Smooth muscle cell (in vitro differentiated cells): ENCODE results near the gene RAP2A. TPM values are rescaled to one million over a fixed set of nuclear protein-coding genes. Genes with fewer than 3 reads are reported as not detected.

Experiments
- DNase-seq: peaks from one replicate; lab custom pipeline; 2025; ENCODE audit not compliant: unreplicated experiment; lab: John Stamatoyannopoulos, UW
- H2AFZ ChIP-seq: fragments of 200-600 bp; sonication (generic); 2 replicates; pipeline ENCODE4 v1.6.0; 2016; ENCODE audit warnings: antibody characterized with exemption, low read depth, mild to moderate bottlenecking
- H3F3A ChIP-seq: fragments of 200-600 bp; sonication (generic); 2 replicates; pipeline ENCODE4 v1.6.0; 2017; ENCODE audit warnings: antibody characterized with exemption, low read depth
- H3K27ac ChIP-seq: fragments of 200-600 bp; sonication (generic); 2 replicates; pipeline ENCODE4 v1.5.1; 2016; ENCODE audit warnings: low read depth, mild to moderate bottlenecking
- H3K27me3 ChIP-seq: fragments of 200-600 bp; sonication (generic); 2 replicates; pipeline ENCODE4 v1.6.1; 2016; ENCODE audit warnings: low read depth, mild to moderate bottlenecking
- H3K36me3 ChIP-seq: fragments of 200-600 bp; sonication (generic); 2 replicates; pipeline ENCODE4 v1.5.1; 2016; ENCODE audit warnings: low read depth
- H3K4me1 ChIP-seq: fragments of 200-600 bp; sonication (generic); 2 replicates; pipeline ENCODE4 v1.5.1; 2016; ENCODE audit warnings: low read depth
- H3K4me2 ChIP-seq: fragments of 200-600 bp; sonication (generic); 2 replicates; pipeline ENCODE4 v1.6.0; 2016; ENCODE audit warnings: mild to moderate bottlenecking
- H3K4me3 ChIP-seq: fragments of 200-600 bp; sonication (generic); 2 replicates; pipeline ENCODE4 v1.5.1; 2016; ENCODE audit warnings: mild to moderate bottlenecking
- H3K79me2 ChIP-seq: fragments of 200-600 bp; sonication (generic); 2 replicates; pipeline ENCODE4 v1.6.0; 2016; ENCODE audit warnings: low read depth, mild to moderate bottlenecking
- H3K9ac ChIP-seq: fragments of 200-600 bp; sonication (generic); 2 replicates; pipeline ENCODE4 v1.6.0; 2016; ENCODE audit warnings: low read depth
- H3K9me3 ChIP-seq: fragments of 200-600 bp; sonication (generic); replicated peaks from 2 replicates; pipeline ENCODE4 v1.5.1; 2016; ENCODE audit warnings: low read depth
- H4K20me1 ChIP-seq: fragments of 200-600 bp; sonication (generic); 2 replicates; pipeline ENCODE4 v1.6.0; 2016; ENCODE audit warnings: low read depth
- CTCF ChIP-seq: fragments of 200-600 bp; sonication (generic); IDR thresholded peaks from 2 replicates; pipeline ENCODE4 v1.5.1; 2017; ENCODE audit warnings: borderline replicate concordance, mild to moderate bottlenecking, antibody characterized with exemption; ENCODE audit not compliant: insufficient read depth, poor library complexity, severe bottlenecking
- WGBS: methylation state at CpG from one replicate; pipeline ENCODE4 v1.1.7; 2016; ENCODE audit warnings: low lambda C conversion rate; 5-methylcytosine and 5-hydroxymethylcytosine counted together
- polyA plus RNA-seq: library from polyadenylated mRNA; unstranded; fragments of >200 nt; fragmentation: Nextera tagmentation; extraction: Ambion mirVana; gene quantifications from 2 replicates; pipeline ENCODE4 v1.2.1, GENCODE V29; 2016
- total RNA-seq: library from RNA; depleted of rRNA; stranded (reverse); fragments of >200 nt; gene quantifications from 2 replicates; pipeline ENCODE4 v1.2.3, GENCODE V29; 2014

Gene RAP2A
- total and polyA plus RNA-seq, 2 experiments from 2014 or later, result 8.5 to 24.1 TPM

GRCh38 chr13:97395447-97396136, 38.4 kb upstream of the RAP2A start:
- Histone ChIP-seq H3K27me3 (no peaks in the 10 kb centered on the region), H4K20me1 (no peaks in the 10 kb centered on the region), H3K79me2 (no peaks in the 10 kb centered on the region), H3F3A (peaks cover 9% of the 10 kb centered on the region), H3K4me3 (no peak overlapping the region), H3K27ac (no peak overlapping the region), H3K36me3 (peaks cover 4% of the 10 kb centered on the region), H3K4me1 (no peaks in the 10 kb centered on the region), H3K9ac (no peak overlapping the region), H2AFZ (no peak overlapping the region), H3K9me3 (no peaks in the 10 kb centered on the region), H3K4me2 (no peak overlapping the region)
- 76% methylated on average over 4 of the region's 4 CpGs for WGBS
- TF ChIP-seq CTCF, result no peak
- no peak for DNase-seq

- H3K79me2 ChIP-seq, result no peaks in the 10 kb centered on the region
- no peak for DNase-seq
- H3K4me3 ChIP-seq, result no peak overlapping the region
- H3K27me3 ChIP-seq, result no peaks in the 10 kb centered on the region
- no peaks in the 10 kb centered on the region for H3K9me3 ChIP-seq
- no peaks in the 10 kb centered on the region for H3K4me1 ChIP-seq
- no peak overlapping the region for H3K9ac ChIP-seq
- no peak for TF ChIP-seq CTCF
- H3K36me3 ChIP-seq, result no peaks in the 10 kb centered on the region
- H4K20me1 ChIP-seq, result no peaks in the 10 kb centered on the region
- WGBS, result 74% methylated on average over 10 of the region's 10 CpGs
- H3F3A ChIP-seq, result peaks cover 9% of the 10 kb centered on the region
- H2AFZ ChIP-seq, result no peak overlapping the region
- H3K4me2 ChIP-seq, result no peak overlapping the region
- no peak overlapping the region for H3K27ac ChIP-seq
Measured at GRCh38 chr13:97397267-97397666, 36.7 kb upstream of the RAP2A start.

GRCh38 chr13:97401421-97401820, 32.5 kb upstream of the RAP2A start:
- no peak for DNase-seq
- H4K20me1 ChIP-seq, result no peaks in the 10 kb centered on the region
- no peak overlapping the region for H3K27ac ChIP-seq
- H3K4me3 ChIP-seq, result no peak overlapping the region
- H3K36me3 ChIP-seq, result no peaks in the 10 kb centered on the region
- H3K9ac ChIP-seq, result no peak overlapping the region
- H3K79me2 ChIP-seq, result no peaks in the 10 kb centered on the region
- H3K27me3 ChIP-seq, result no peaks in the 10 kb centered on the region
- H3K9me3 ChIP-seq, result no peaks in the 10 kb centered on the region
- WGBS, result 64% methylated on average over 3 of the region's 3 CpGs
- no peak overlapping the region for H3K4me2 ChIP-seq
- H3F3A ChIP-seq, result no peaks in the 10 kb centered on the region
- H3K4me1 ChIP-seq, result no peaks in the 10 kb centered on the region
- TF ChIP-seq CTCF, result no peak
- no peak overlapping the region for H2AFZ ChIP-seq
